Vagina (tissue), 2 donors: Measurements from ENCODE around the gene MLYCD. TPM values are rescaled to one million over a fixed set of nuclear protein-coding genes. Genes with fewer than 3 reads are reported as not detected.

ENCODE experiments used
- DNase-seq, 2 donors: peaks; one replicate each; pipeline ENCODE4 v3.0.0-alpha.2; 2017; ENCODE audit errors: extremely low spot score in 2 of 2
- H3K27ac ChIP-seq: fragments of 200-600 bp; sonication (generic); one replicate; pipeline ENCODE4 v1.5.1; 2019
- H3K27me3 ChIP-seq: fragments of 200-600 bp; sonication (generic); one replicate; pipeline ENCODE4 v1.5.1; 2019
- H3K36me3 ChIP-seq, 2 donors: fragments of 200-600 bp; sonication (generic); one replicate each; pipeline ENCODE4 v1.5.1; 2017 to 2019
- H3K4me1 ChIP-seq: fragments of 200-600 bp; sonication (generic); one replicate; pipeline ENCODE4 v1.5.1; 2019
- H3K4me3 ChIP-seq, 2 donors: fragments of 200-600 bp; sonication (generic); 1 replicate in 1 of 2; 2 replicates in 1 of 2; pipeline ENCODE4 v1.5.1; 2016 to 2019
- H3K9me3 ChIP-seq: fragments of 200-600 bp; sonication (generic); one replicate; pipeline ENCODE4 v1.5.1; 2019
- POLR2A ChIP-seq, 2 donors: fragments of 450-650 bp; IDR thresholded peaks; one replicate each; pipeline ENCODE4 v1.6.1; 2017; ENCODE audit warnings: antibody characterized with exemption in 2 of 2, mild to moderate bottlenecking in 2 of 2, moderate library complexity in 2 of 2
- POLR2AphosphoS5 ChIP-seq, 2 donors: sonication (generic); formaldehyde crosslinking; IDR thresholded peaks; one replicate each; pipeline ENCODE4 v1.9.0; 2017; ENCODE audit warnings: antibody characterized with exemption in 2 of 2, mild to moderate bottlenecking in 2 of 2, low read depth in 1 of 2; ENCODE audit not compliant: insufficient read depth in 1 of 2
- intact Hi-C: fragments of 100-400 bp; cut with DNase I; formaldehyde crosslinking; loops from one replicate; pipeline ENCODE4 v1.15.1; 2023
- total RNA-seq: library from RNA; depleted of rRNA; stranded (reverse); fragments of >200 nt; gene quantifications from one replicate; pipeline ENCODE4 v1.2.3, GENCODE V29; 2016
- TF ChIP-seq, protein P1 (sequence below), 3 experiments: fragments of 450-650 bp in 2 of 3; fragments of 200-600 bp in 1 of 3; sonication (generic) in 1 of 3; IDR thresholded peaks; one replicate each; pipeline ENCODE4 v1.5.1; 2017 to 2019; ENCODE audit warnings: antibody characterized with exemption in 3 of 3, mild to moderate bottlenecking in 2 of 3, moderate library complexity in 2 of 3

MLYCD gene
- total RNA-seq, 1 donor from 2014 or later, result 8.8 TPM

DNA sequence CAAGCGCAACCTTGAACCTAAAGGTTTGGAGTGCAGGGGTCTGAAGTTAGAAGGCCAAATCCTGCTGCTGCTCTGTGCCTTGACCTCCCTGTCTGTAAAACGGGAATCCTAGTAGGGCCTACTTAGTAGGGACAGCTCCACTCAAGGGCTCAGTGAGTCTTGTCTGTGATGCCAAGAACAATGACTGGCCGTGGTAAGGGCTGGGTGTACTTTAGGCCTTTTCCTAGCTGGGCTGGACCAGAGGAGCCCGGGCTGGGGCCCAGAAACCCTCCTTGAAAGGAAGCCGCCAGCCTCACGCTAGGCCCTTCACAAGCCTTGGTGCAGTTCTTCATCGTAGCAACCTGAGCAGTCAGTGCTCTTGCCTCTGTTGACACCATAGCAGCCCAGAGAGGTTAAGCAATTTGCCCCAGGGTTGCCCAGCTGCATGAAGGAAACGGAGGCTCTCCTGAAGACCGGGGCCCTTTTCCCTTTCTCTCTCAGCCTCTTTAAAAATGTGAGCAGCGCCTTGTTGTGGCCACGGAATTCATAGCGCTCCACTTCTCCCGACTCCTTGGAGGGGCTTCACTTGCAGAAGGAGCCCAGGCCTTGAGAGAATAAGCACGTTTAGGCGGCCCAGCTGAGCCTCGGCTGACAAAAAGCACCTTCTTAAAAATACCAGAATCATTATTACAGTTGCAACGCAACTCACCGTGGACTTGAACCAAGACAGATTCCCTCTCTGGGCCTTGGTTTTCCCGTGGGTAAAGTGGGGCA, 73.5 kb downstream of the MLYCD start:
- no peaks in the 10 kb centered on the region for H3K27me3 ChIP-seq
- no peaks in the 10 kb centered on the region for H3K9me3 ChIP-seq
- H3K4me3 ChIP-seq, result no peak overlapping the region
- TF ChIP-seq POLR2A (IDR thresholded peaks at IDR 0.05), result no peak
- TF ChIP-seq, protein P1, sequence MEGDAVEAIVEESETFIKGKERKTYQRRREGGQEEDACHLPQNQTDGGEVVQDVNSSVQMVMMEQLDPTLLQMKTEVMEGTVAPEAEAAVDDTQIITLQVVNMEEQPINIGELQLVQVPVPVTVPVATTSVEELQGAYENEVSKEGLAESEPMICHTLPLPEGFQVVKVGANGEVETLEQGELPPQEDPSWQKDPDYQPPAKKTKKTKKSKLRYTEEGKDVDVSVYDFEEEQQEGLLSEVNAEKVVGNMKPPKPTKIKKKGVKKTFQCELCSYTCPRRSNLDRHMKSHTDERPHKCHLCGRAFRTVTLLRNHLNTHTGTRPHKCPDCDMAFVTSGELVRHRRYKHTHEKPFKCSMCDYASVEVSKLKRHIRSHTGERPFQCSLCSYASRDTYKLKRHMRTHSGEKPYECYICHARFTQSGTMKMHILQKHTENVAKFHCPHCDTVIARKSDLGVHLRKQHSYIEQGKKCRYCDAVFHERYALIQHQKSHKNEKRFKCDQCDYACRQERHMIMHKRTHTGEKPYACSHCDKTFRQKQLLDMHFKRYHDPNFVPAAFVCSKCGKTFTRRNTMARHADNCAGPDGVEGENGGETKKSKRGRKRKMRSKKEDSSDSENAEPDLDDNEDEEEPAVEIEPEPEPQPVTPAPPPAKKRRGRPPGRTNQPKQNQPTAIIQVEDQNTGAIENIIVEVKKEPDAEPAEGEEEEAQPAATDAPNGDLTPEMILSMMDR (IDR thresholded peaks at IDR 0.05), result no peak
- no peak for TF ChIP-seq POLR2AphosphoS5 (IDR thresholded peaks at IDR 0.05; ENCODE audit: insufficient read depth in 1 of 2, low read depth in 1 of 2)
- intact Hi-C loops, result no loop called here
- no peaks in the 10 kb centered on the region for H3K36me3 ChIP-seq
- DNase-seq, result no peak
- H3K4me1 ChIP-seq, result no peaks in the 10 kb centered on the region
- no peak overlapping the region for H3K27ac ChIP-seq

DNA sequence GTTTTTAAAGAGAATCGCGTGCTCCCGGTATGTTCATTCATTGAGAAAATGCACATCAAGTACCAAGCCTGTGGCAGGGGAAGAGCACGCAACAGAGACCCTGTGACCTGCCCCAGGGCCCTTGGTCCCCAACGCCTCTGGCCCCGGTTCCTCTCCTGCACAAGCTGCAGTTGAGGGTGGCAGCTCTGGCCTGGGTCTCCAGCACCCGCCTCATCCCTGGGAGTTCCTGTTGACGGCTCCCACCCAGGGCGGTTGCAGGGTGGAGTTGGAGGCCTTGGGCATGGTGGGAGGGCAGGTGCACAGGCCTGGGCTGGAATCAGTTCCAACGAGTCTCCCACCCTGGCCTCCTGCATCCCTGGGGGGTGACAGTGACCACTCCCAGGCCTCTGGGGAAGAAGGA, 74.2 kb downstream of the MLYCD start:
- Histone ChIP-seq H3K36me3 (no peaks in the 10 kb centered on the region), H3K4me3 (no peak overlapping the region), H3K9me3 (no peaks in the 10 kb centered on the region), H3K27me3 (no peaks in the 10 kb centered on the region), H3K27ac (no peak overlapping the region), H3K4me1 (no peaks in the 10 kb centered on the region)
- intact Hi-C loops, result no loop called here
- no peak for DNase-seq
- TF ChIP-seq, protein P1 (IDR thresholded peaks at IDR 0.05), result no peak
- TF ChIP-seq POLR2AphosphoS5 (IDR thresholded peaks at IDR 0.05; ENCODE audit: insufficient read depth in 1 of 2, low read depth in 1 of 2) (no peak), POLR2A (IDR thresholded peaks at IDR 0.05) (no peak)

DNA sequence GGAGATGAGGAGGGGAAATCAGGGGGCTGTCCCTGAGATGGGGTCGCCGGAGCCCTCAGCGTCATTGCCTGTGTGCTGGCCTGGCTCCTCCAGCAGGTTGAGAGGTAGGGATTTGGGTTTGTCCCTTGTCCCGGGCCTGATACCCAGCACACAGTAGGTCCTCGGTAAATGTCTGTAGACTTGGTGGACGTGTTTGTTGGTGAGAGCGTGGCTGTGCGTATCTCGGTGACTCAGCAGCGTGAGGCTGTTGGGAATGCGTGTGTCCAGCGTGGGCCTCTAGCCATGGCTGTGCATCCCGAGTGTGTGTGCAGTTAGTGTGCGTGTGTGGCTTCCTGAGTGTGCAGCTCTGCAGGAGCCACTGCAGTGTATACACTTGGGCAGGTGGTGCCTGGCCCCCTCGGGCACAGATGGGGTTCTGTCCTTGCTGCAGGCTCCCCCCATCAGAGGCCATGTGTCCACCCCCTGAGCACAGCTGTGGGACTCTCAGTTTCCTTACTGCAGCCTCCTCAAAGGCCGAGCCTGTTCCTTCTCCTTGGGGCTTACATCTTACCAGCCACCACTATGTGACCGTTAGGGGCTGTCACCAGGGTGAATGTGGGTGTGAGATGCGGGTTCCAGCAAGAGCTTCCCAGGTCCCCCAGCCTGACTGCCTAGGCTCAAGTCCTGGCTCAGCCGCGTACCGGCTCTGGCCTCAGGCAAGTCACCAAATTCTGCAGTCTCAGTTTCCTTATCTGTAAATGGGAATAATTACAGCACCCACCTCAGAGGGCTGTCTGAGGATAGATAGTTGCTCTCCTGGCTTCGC, 74.9 kb downstream of the MLYCD start:
- Histone ChIP-seq H3K27me3 (no peaks in the 10 kb centered on the region), H3K27ac (no peak overlapping the region), H3K36me3 (no peaks in the 10 kb centered on the region), H3K4me3 (no peak overlapping the region), H3K4me1 (no peaks in the 10 kb centered on the region), H3K9me3 (no peaks in the 10 kb centered on the region)
- TF ChIP-seq POLR2AphosphoS5 (IDR thresholded peaks at IDR 0.05; ENCODE audit: insufficient read depth in 1 of 2, low read depth in 1 of 2), result no peak
- TF ChIP-seq, protein P1 (IDR thresholded peaks at IDR 0.05), result no peak
- TF ChIP-seq POLR2A (IDR thresholded peaks at IDR 0.05), result no peak
- intact Hi-C loops, result no loop called here
- no peak for DNase-seq

DNA sequence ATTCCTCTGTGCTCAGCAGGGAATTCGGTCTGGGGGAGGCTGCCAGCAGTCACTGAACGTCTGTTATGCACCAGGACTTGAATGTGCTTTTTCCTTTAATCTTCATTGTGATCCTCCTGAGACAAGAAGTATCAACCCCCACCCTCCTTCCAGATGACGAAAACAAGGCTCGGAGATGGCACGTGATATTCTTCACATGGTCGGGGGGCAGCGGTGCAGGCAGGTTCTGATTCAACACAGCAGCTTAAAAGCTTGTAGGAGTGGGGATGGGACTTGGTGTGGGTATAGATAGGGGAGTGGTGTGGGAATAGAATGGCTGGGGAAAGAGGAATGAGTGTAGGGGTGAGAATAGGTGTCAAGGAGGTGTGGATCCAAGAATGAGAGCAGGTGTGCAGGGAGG, 75.6 kb downstream of the MLYCD start:
- H3K9me3 ChIP-seq, result no peaks in the 10 kb centered on the region
- TF ChIP-seq, protein P1 (IDR thresholded peaks at IDR 0.05), result no peak
- TF ChIP-seq POLR2A (IDR thresholded peaks at IDR 0.05) (no peak), POLR2AphosphoS5 (IDR thresholded peaks at IDR 0.05; ENCODE audit: insufficient read depth in 1 of 2, low read depth in 1 of 2) (no peak)
- intact Hi-C loops, result no loop called here

More for the DNA sequence above, 75.6 kb downstream of the MLYCD start:
- Histone ChIP-seq H3K27me3 (no peaks in the 10 kb centered on the region), H3K4me3 (no peak overlapping the region), H3K36me3 (no peaks in the 10 kb centered on the region), H3K4me1 (no peaks in the 10 kb centered on the region), H3K27ac (no peak overlapping the region)
- no peak for DNase-seq
